22Rv1 (cell line): ENCODE measurements around the gene FUOM.

Experiments
- H3K27ac ChIP-seq: fragments of 450-650 bp; 2 replicates; pipeline ENCODE4 v1.5.1; 2017
- ZFX ChIP-seq: fragments of 450-650 bp; IDR thresholded peaks from 2 replicates; pipeline ENCODE4 v1.6.1; 2017; ENCODE audit warnings: antibody characterized with exemption, borderline replicate concordance
- TF ChIP-seq, protein P1 (sequence below): fragments of 450-650 bp; IDR thresholded peaks from 2 replicates; pipeline ENCODE4 v1.5.1; 2017; ENCODE audit warnings: mild to moderate bottlenecking

FUOM gene

DNA sequence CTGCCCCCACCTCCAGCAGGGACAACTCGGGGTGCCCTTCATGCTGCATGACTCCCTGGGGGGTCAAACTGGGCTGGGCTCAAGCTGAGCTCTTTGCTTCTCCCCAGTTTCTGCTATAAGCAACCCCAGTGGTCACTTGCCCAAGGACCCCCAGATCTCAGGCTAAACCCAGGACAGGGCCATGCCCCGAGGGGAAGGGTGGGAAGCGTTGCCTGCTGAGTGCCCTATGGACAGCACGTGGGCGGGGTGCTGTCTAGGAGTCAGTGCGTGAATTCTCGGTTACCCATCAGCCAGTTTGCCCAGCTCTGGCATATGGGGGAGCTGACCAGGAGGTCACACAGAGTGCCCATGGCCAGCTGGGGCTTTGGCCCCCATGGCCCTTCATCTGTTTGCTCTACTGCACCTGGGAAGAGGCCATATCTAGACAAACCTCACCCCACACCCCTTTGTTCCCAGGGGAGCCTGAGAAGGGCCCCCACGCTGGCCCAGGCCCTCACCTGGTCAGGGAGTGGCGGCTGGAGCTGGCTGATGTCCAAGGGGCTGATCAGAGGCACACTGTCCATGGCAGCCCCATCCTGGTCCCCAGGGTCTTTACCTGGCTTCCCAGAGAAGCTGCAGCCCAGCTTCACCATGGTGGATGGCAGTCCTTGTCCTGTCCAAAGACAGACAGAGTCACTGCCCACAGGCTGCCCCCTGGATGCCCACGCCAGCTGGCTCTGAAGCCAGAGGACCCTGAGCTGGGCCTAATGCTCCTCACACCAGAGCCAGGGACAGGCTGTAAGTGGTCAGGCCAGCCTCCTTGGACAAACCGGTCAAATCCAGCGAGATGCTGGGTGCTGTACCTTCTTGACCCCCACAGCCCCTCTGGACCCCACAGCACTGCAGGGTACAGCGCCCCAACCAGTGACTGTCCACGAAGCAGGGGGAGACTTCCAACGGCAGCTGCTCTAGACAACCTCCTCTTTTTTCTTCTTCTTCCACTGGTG is 29.2 kb downstream of the FUOM start:
- no peak overlapping the region for H3K27ac ChIP-seq
- TF ChIP-seq, protein P1, sequence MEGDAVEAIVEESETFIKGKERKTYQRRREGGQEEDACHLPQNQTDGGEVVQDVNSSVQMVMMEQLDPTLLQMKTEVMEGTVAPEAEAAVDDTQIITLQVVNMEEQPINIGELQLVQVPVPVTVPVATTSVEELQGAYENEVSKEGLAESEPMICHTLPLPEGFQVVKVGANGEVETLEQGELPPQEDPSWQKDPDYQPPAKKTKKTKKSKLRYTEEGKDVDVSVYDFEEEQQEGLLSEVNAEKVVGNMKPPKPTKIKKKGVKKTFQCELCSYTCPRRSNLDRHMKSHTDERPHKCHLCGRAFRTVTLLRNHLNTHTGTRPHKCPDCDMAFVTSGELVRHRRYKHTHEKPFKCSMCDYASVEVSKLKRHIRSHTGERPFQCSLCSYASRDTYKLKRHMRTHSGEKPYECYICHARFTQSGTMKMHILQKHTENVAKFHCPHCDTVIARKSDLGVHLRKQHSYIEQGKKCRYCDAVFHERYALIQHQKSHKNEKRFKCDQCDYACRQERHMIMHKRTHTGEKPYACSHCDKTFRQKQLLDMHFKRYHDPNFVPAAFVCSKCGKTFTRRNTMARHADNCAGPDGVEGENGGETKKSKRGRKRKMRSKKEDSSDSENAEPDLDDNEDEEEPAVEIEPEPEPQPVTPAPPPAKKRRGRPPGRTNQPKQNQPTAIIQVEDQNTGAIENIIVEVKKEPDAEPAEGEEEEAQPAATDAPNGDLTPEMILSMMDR, result no peak
- TF ChIP-seq ZFX, result no peak

DNA sequence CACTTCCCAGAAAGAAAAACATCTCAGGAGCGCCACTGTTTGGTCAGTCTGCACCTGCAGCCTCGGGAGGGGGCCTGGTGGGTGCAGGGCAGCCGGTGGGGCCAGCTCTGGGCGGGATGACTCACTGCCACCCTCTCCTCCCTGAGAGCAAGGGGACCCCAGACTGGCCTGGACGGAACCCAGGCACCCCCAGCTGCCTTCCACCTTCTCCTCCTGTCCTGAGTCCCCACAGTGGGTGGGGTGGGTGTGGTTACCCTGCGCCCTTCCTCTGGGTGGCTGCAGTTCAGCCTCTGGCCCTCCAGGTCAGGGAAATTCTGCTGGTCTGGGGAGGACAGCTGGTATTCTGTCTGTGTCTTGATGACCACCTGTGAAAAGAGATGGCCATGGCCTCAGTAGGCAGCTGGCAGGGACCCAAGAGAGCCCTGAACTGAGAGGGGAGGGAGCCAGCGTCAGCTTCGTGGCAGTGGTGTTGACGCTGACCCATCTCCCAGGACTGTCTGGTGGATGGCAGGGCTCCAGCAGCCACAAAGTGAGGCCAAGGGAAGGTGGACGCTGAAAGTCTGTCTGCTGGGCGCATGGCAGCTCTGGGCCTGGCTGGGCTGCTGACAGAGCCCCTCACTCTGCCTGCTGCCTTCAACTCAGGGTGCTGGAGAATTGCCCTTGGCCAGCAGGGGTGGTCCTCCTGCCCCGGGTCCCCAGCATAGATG is 30.0 kb downstream of the FUOM start:
- no peak overlapping the region for H3K27ac ChIP-seq
- TF ChIP-seq, protein P1, result no peak
- TF ChIP-seq ZFX, result no peak

DNA sequence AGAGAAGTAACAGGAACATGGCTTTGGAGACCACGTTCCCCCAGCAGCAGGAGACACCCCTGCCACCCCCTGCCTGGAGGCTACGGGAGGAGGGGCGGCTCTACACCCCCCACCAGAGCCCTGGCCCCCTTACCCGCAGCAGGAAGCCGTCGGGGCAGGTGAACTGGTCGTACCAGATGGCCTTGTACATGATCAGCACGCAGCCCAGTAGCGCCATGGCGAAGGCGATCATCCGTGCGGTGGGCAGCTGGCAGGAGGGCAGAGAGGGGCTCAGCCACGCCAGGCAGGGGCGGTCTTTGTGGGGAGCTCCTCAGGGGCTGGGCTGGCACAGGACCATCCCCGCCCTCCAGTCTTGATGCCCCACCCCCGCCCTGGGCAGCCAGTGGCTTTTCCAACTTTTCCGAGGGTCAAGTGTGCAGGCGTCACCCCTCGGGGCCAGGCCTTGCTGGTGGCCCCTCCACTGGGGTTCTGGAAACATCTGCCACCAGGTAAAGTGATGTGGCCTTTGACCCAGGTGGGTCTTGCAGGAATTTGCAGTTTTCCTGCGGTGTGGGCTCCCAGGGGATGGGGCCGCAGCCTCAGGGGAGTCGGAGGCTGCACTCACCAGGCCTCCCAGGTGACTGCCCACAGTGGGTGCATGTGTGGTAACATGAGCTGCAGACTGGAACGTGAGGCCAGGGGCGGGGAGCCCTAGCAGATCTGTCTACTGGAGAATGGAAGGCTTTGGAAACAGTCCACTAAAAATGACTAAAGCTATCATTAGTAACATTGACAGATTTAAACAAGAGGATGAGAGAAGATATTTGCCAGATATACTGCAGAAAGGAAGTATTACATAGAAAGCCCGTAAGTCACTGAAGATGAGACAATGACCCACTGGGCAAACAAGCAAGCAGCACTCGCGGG is 30.8 kb downstream of the FUOM start:
- TF ChIP-seq ZFX, result no peak
- TF ChIP-seq, protein P1, result no peak
- no peak overlapping the region for H3K27ac ChIP-seq

DNA sequence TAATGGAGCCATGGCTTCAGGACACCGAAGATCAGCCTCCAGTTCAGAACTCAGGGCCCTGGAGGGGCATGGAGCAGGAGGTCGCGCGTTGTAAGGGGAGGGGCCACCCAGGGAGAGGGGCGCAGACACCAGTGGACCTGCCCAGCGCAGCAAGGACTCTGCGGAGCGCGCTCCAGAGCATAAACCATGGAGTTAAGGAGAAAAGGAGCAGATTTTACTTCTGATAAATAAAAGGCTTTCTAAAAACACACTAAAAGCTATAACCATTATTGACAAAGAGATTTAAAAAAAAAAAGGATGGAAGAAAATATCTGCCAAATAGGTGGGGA is 31.6 kb downstream of the FUOM start:
- TF ChIP-seq, protein P1, result no peak
- H3K27ac ChIP-seq, result peak overlapping the region; percentile 78; the same call in 1 of the 2 replicates

DNA sequence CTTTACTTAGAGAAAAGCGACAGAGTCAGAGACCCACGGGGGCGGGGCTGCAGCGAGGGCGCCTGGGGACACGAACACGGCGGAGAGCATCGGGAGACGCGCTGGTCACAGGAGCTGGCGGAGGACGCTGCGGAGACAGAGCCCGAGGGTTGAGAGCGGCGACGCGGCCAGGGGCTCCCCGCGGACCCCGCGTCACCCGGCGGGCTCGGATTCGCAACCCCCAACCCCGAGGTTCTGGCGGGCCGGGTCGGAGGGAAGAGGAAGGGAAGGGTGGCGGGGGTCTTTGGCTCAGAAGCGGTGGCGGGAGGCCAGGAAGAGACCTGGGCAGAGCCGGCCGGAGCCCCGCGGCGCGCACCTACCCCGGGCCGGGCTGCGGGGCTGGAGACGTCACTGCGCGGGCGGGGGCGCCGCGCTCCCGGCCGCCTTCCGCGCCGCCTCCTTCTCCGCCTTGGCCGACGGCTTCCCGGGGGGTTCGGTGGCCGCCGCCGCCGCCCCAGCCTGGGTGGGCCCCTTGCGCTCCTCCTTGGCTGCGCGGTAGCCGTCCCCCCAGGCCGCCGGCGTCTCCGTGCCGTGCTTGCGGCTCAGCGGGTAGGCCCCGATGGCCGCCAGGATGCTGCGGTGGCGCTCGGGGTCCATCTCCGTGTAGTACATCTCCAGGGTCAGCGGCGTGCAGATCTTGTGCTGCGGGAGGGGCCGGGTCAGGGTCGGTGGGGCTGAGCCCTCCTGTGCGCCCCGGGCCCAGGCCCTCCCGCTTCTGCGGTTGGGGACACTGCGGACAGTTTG is 32.2 kb downstream of the FUOM start:
- TF ChIP-seq, protein P1, result no peak
- TF ChIP-seq ZFX, result no peak
- peak overlapping the region; percentile 78 for H3K27ac ChIP-seq

DNA sequence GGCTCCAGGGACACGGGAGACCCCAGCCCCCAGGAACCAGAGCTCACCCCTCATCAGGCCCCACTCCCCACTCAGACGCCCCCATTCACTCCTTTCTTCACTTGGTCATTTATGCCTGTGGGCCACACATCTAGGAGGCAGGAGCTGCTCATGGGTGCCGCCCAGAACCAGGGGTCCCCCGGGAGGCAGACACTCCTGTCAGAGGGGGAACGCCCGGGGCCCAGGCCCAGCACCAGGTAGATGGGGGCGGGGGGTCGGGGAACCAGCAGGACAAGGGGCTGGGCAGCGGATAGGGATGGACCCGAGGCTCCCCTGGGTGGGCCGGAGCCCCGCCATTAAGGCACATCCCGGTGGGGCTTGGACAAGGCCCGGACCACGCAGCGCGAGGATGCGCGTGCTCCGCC is 33.0 kb downstream of the FUOM start:
- H3K27ac ChIP-seq, result peak overlapping the region; percentile 78
- TF ChIP-seq, protein P1, result no peak
- TF ChIP-seq ZFX, result no peak
